Measurements from ENCODE around the gene VMP1. TPM values are rescaled to one million over a fixed set of nuclear protein-coding genes. Genes with fewer than 3 reads are reported as not detected.
"Not testable (repeated sequence)": the region's sequence is repeated elsewhere in the genome, so short reads cannot be mapped to it uniquely, and the experiment has no call there.

Gene VMP1
- total RNA-seq, 1 donor from 2014 or later: 245 TPM

GRCh38 chr17:59810894-59811153, 103.4 kb downstream of the VMP1 start:
- no peak for DNase-seq (ENCODE audit: low read depth)

DNA sequence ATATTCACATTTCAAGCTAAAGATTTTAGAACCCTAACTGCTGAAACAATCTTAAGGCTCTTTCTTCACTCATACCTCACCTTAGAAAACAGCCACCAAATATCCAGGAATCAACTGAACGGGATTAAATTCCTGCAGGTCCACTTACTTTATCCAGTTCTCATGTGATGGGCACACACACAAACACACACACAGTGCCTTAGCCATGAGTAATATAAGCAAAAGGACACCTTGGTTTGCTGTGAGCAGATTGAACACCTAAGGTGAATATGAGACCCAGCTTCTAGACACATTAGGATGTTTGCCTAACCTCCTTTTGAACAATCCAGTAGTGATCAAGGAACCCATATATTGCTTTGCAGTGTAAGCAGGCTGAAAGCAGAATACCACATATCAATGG, 103.8 kb downstream of the VMP1 start:
- peak; percentile 65 for DNase-seq (ENCODE audit: low read depth)

- no peak for DNase-seq (ENCODE audit: low read depth)
Measured at GRCh38 chr17:59812139-59812538, 104.7 kb downstream of the VMP1 start.

DNA sequence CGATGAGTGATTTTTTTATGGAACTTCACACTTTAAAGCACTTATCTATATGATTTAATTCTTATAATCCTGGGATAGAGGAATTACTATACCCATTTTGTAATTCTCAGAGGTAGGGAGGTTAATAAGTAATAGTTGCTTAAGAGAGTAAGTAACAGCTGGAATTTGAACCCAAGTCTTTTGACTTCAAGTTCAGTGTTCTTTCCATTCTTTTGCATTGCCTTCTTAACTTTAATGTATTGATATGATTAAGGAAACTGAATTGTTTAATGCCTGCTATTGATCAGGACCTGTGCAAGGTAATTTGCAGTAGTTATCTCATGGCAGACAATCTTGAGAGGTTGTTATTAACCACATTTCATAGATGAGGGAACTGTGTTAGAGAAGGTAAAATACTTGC, 106.8 kb downstream of the VMP1 start:
- no peak for DNase-seq (ENCODE audit: low read depth)

DNA sequence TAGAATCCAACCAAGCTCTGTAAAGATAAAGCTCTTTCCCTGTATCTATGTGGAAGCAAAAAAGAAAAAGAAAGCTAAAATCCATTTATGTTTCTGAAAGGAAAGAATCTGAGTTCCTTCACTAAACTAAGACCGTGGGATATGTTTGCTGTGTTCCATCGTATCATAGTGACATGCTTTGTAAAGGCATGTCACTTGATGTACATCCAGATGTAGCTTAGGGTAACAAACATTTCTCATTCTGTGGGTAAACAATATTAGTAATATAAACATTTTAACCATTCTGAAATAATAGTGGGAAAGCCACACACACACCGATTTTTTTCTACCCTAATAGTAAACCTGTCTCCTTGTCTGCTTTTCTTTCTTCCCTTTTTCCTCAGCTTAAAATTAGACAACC, 107.2 kb downstream of the VMP1 start:
- DNase-seq (ENCODE audit: low read depth): no peak

DNA sequence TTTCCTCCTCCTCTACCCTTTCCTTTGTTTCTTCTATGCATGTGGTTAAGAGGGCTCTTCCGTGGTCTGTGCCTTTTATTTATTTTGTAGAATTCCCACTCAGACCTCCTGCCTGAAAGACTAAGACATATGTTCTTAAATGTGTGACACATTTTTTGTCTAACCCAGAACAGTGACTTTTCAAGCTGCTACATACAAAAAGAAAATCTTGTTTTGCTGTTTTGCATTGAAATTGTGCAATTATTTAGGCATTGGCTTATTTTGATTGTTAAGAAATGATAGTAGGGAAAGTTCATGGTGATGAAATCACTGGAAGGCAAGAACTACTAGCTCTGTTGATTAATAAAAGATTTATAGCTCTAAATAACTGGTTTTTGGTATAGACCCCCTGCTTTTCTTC, 108.5 kb downstream of the VMP1 start:
- peak; percentile 81 for DNase-seq (ENCODE audit: low read depth)

DNA sequence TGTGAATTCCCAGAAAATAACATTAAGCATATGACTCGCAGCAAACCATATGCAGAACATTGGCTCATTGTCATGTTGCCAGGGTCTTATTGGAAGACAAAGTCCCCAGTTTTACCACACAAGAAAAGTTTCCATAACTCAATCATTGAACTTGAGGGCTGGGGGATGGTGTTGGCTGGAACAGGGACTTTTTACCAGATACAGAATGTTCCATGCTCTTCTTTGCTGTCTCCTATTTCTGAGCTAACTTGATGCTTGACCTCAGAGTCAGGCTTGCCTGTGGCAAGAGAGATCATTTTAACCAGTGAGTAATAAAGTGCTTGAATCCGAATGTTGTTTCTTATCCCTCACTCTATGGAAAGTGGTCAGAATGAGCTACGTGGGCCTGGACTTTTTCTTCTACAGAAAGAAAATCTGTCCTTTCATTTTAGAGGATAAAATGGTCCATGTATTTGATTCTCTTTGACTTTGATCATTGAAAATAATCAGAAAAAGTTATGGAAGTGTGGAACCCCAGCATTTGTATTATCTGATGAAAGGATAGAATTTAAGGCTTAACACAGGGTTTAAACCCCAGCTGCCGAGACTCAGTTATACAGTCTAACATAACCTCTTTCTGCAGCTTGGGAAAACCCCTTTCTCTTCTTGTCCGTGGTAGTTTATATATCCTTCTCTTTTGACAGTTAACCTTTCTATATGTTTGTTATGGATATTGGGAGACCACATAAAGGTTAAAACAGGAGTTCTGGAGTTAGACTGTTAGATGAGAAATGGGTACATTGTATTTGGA, 118.3 kb downstream of the VMP1 start:
- peak; percentile 86 for DNase-seq (ENCODE audit: low read depth)

GRCh38 chr17:59826706-59827453, 119.4 kb downstream of the VMP1 start:
- no peak for DNase-seq (ENCODE audit: low read depth)

GRCh38 chr17:59827721-59828477, 120.4 kb downstream of the VMP1 start:
- peak; percentile 93 for DNase-seq (ENCODE audit: low read depth)

- DNase-seq (ENCODE audit: low read depth): no peak
Measured at GRCh38 chr17:59828478-59828760, 121.0 kb downstream of the VMP1 start.

GRCh38 chr17:59828819-59829216, 121.4 kb downstream of the VMP1 start:
- not testable (repeated sequence) for DNase-seq (ENCODE audit: low read depth)

DNA sequence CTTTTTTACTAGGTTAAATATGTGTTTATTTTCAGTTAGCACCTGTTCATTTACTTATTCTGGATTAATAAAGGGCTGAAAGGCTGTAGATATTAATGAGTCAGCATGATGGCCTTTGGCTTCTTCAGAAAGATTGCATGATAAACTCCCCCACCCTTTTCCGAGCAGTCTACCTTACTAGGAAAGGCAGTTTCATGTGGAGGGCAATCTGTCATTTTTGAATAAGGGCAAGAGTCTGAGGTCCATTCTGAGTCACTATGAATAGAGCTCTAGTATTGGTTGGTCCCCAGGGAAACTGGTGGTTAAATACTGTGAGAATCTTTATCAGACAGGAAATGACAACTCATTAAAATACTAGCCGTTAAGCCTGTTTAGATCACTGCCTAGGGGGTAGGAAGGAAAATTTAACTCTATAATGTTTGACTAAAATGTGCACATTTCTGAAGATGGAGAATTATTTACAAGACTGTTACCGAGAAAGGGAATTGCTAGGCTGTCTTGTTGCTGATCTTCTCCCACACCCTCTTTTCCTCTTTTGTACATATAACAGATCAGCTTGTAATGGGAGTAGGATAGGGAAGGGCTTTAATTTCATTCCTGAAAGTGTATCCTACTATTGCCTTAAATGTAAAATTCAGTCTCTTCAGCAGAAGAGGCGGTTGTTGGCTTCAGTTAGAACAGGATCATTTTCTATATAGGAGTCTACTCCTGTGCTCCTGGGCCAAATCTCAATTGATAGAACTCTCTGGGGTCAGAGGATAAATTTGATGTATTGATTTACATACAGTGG, 122.0 kb downstream of the VMP1 start:
- DNase-seq (ENCODE audit: low read depth): peak; percentile 100

GRCh38 chr17:59830007-59830630, 122.7 kb downstream of the VMP1 start:
- peak; percentile 67 for DNase-seq (ENCODE audit: low read depth)

- peak; percentile 23 for DNase-seq (ENCODE audit: low read depth)
Measured at GRCh38 chr17:59830846-59831486, 123.5 kb downstream of the VMP1 start.

GRCh38 chr17:59832883-59833379, 125.5 kb downstream of the VMP1 start:
- peak; percentile 78 for DNase-seq (ENCODE audit: low read depth)

- peak; percentile 100 for DNase-seq (ENCODE audit: low read depth)
Measured at GRCh38 chr17:59837308-59838051, 130.0 kb downstream of the VMP1 start.

- no peak for DNase-seq (ENCODE audit: low read depth)
Measured at GRCh38 chr17:59838052-59838916, 130.8 kb downstream of the VMP1 start.

GRCh38 chr17:59839651-59840328, 132.3 kb downstream of the VMP1 start:
- no peak for DNase-seq (ENCODE audit: low read depth)

All from renal cortical epithelial cell (primary cell).